K562 (cell line): ENCODE results near the gene TENT4B. TPM values are rescaled to one million over a fixed set of nuclear protein-coding genes. Genes with fewer than 3 reads are reported as not detected.

Source experiments
- ARID1B ChIP-seq: fragments of 450-650 bp; IDR thresholded peaks from 2 replicates; pipeline ENCODE4 v1.6.1; 2016; ENCODE audit warnings: antibody characterized with exemption, mild to moderate bottlenecking, inconsistent platforms
- HLTF ChIP-seq: fragments of 450-650 bp; IDR thresholded peaks from 2 replicates; pipeline ENCODE4 v1.6.1; 2016
- ID3 ChIP-seq, 2 experiments: fragments of 250-450 bp in 1 of 2; fragments of 450-650 bp in 1 of 2; sonication (Bioruptor Pico) in 1 of 2; IDR thresholded peaks; 2 replicates each; pipeline versions ENCODE4 v1.6.1 to v1.8.0; 2016 to 2021; ENCODE audit warnings: mild to moderate bottlenecking in 2 of 2, moderate library complexity in 2 of 2, missing compliant biosample characterization in 1 of 2, missing genetic modification characterization in 1 of 2
- MAZ ChIP-seq, 2 experiments: fragments of 450-650 bp in 1 of 2; sonication (generic) in 1 of 2; formaldehyde crosslinking; IDR thresholded peaks in 1 of 2; conservative IDR thresholded peaks in 1 of 2; 2 replicates each; pipeline versions ENCODE4 v1.4.0 to v1.5.0; 2020; ENCODE audit warnings: mild to moderate bottlenecking in 1 of 2, missing genetic modification reagents in 1 of 2
- NFIX ChIP-seq: fragments of 250-450 bp; sonication (Bioruptor Pico); IDR thresholded peaks from 2 replicates; pipeline ENCODE4 v1.4.0; 2020; ENCODE audit warnings: low read depth, mild to moderate bottlenecking, moderate library complexity
- NFXL1 ChIP-seq: fragments of 450-650 bp; formaldehyde crosslinking; IDR thresholded peaks from 2 replicates; pipeline ENCODE4 v1.4.0; 2021; ENCODE audit warnings: mild to moderate bottlenecking
- REST ChIP-seq, 2 experiments: fragments of 450-650 bp; formaldehyde crosslinking in 1 of 2; IDR thresholded peaks; 2 replicates each; pipeline versions ENCODE4 v1.4.0 to v1.6.1; 2014 to 2020; ENCODE audit warnings: mild to moderate bottlenecking in 2 of 2, borderline replicate concordance in 1 of 2, low read depth in 1 of 2
- SLC30A9 ChIP-seq: fragments of 250-450 bp; sonication (Bioruptor Pico); IDR thresholded peaks from 2 replicates; pipeline ENCODE4 v1.8.0; 2022; ENCODE audit warnings: mild to moderate bottlenecking, moderate library complexity
- XRCC4 ChIP-seq: IDR thresholded peaks from one replicate; pipeline ENCODE4 v1.6.1; 2011; ENCODE audit not compliant: insufficient read depth, insufficient read length; ENCODE audit errors: extremely low read depth
- ZNF174 ChIP-seq: fragments of 250-450 bp; sonication (Bioruptor Pico); IDR thresholded peaks from 2 replicates; pipeline ENCODE4 v1.4.0; 2020; ENCODE audit warnings: mild to moderate bottlenecking
- ZNF592 ChIP-seq: fragments of 450-650 bp; IDR thresholded peaks from 2 replicates; pipeline ENCODE4 v1.6.1; 2017; ENCODE audit warnings: antibody characterized with exemption, mild to moderate bottlenecking
- polyA plus RNA-seq, 8 experiments: library from polyadenylated mRNA; depleted of rRNA in 4 of 8; stranded (reverse) in 5 of 8; unstranded in 3 of 8; fragments of >200 nt; fragmentation: Nextera tagmentation in 2 of 8; fragmentation: Illumina TruSeq in 1 of 8; extraction: Ambion mirVana in 2 of 8; extraction: Trizol in 1 of 8; gene quantifications; 2 replicates each; pipeline versions ENCODE4 v1.2.1 to v1.2.3, GENCODE V29; 2011 to 2014; ENCODE audit warnings: inconsistent platforms in 1 of 8, missing spikeins in 1 of 8
- total RNA-seq, 7 experiments: library from RNA; depleted of rRNA in 6 of 7; stranded (reverse); fragments of >200 nt in 6 of 7; fragmentation: Illumina TruSeq in 2 of 7; extraction: Trizol in 2 of 7; gene quantifications; 2 replicates each; pipeline versions ENCODE4 v1.2.1 to v1.2.3, GENCODE V29; 2011 to 2021; ENCODE audit warnings: low replicate concordance in 1 of 7
- TF ChIP-seq, protein P1 (sequence below): sonication (generic); formaldehyde crosslinking; IDR thresholded peaks from 2 replicates; pipeline ENCODE4 v1.8.1; 2022; ENCODE audit warnings: missing genetic modification reagents

TENT4B gene
- total and polyA plus RNA-seq, 9 of the 15 experiments (the other 6 are each of a cell fraction or from before 2014, with no cell fraction given): 5.2 to 8.4 (median 7.0) TPM

GRCh38 chr16:50213939-50214519, 60.9 kb downstream of the TENT4B start (continued):
- TF ChIP-seq REST (IDR thresholded peaks at IDR 0.05; ENCODE audit: borderline replicate concordance): peak; percentile 78
- TF ChIP-seq REST (CRISPR knock-in tag; IDR thresholded peaks at IDR 0.05; ENCODE audit: low read depth): no peak
- TF ChIP-seq, protein P1, sequence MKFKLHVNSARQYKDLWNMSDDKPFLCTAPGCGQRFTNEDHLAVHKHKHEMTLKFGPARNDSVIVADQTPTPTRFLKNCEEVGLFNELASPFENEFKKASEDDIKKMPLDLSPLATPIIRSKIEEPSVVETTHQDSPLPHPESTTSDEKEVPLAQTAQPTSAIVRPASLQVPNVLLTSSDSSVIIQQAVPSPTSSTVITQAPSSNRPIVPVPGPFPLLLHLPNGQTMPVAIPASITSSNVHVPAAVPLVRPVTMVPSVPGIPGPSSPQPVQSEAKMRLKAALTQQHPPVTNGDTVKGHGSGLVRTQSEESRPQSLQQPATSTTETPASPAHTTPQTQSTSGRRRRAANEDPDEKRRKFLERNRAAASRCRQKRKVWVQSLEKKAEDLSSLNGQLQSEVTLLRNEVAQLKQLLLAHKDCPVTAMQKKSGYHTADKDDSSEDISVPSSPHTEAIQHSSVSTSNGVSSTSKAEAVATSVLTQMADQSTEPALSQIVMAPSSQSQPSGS (CRISPR knock-in tag): no peak
- TF ChIP-seq ZNF592: 0 out of 2 replicates have a peak, but pooled peaks have one; percentile 21
- TF ChIP-seq ARID1B: no peak
- no peak for TF ChIP-seq ID3 (CRISPR knock-in tag; IDR thresholded peaks at IDR 0.05)
- no peak for TF ChIP-seq ID3 (tag; IDR thresholded peaks at IDR 0.05)
- TF ChIP-seq MAZ (CRISPR knock-in tag; conservative IDR thresholded peaks at IDR 0.05 in 1 of 2, IDR thresholded peaks at IDR 0.05 in 1 of 2): no peak
- TF ChIP-seq NFXL1: no peak
- no peak for TF ChIP-seq NFIX (CRISPR knock-in tag)
- TF ChIP-seq SLC30A9 (CRISPR knock-in tag): no peak
- no peak for TF ChIP-seq HLTF
- TF ChIP-seq ZNF174 (CRISPR knock-in tag): no peak
- no peak for TF ChIP-seq XRCC4
